NOMO-1 (cell line): ENCODE results near the gene CDK15.
A peak's percentile ranks its signal among the peaks of the same experiment; 100 is the strongest.
"Not testable (repeated sequence)": the region's sequence is repeated elsewhere in the genome, so short reads cannot be mapped to it uniquely, and the experiment has no call there.

Experiments used
- DNase-seq, 2 experiments: peaks; one replicate each; lab custom pipeline; 2025; ENCODE audit not compliant: unreplicated experiment in 2 of 2; lab: John Stamatoyannopoulos, UW

CDK15 gene

DNA sequence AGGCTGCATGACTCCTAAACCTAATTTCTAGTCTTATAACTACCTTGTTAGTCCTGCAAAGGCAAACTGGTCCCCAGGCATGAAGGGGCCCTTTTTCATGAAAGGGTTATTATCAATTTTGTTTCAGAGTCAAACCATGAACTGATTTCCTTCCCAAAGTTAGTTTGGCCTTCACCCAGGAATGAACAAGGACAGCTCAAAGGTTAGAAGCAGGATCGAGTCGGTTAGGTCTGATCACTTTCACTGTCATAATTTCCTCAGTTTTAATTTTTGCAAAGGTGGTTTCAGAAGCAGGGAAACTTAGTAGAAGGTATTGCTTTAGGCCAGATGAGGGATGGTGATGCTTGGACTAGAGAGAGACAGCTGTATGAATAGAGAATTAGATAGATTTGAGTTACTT is 16.9 kb upstream of the CDK15 start:
- no peak for DNase-seq

DNA sequence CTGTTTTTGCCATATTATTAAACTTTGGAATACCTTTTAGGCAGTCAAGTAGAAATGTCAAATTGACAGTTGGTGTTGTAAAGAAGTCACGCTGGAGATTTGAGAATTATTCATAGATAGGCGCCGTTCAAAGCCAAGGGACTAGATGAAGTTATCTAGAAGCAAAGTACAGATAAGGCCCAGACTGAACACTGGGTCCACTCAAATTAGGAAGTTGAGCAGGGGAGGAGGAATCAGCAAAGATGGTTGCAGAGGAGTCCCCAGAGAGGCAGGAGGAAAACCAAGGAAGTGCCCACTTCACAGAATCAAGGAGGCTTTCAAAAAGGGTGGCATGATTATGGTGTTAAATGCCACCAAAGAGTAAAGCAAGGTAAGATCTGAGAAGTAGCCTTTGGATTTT is 16.0 kb upstream of the CDK15 start:
- no peak for DNase-seq

DNA sequence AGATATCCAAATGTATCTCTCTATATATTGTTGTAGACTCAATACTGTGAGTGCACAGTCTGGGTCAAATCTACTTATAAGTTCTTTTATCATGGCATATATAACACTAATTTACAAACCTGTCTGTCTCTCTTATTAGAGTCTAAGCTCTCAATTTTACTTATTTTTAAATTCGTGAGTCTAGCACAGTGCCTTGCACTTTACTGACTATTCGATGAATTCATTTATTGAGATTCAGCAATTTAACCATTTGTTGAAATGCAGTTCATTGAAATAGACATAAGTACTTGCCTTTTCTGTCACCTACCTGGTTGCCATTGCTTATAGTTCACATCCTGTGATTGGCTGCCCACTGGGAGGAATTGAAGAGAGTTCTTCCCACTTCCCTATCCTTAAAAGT is 15.3 kb upstream of the CDK15 start:
- DNase-seq = no peak

DNA sequence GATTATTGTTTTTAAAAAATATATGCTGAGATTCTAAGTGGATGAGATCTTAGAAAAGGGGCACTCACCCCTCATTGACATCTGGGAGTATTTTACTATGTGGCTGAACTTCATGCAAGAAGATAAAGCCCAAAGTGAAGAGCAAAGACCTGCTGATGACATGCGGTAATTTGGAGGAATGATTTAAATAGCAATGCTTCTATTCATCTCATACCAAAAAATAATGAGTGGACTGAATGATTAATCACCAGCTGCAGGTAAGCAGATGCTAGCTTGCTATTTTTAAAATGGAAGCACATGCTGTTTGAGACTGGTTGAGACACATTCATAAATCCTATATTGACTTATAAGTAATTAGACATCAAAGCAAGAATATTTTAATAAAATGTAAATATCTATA is 12.7 kb upstream of the CDK15 start:
- no peak for DNase-seq

DNA sequence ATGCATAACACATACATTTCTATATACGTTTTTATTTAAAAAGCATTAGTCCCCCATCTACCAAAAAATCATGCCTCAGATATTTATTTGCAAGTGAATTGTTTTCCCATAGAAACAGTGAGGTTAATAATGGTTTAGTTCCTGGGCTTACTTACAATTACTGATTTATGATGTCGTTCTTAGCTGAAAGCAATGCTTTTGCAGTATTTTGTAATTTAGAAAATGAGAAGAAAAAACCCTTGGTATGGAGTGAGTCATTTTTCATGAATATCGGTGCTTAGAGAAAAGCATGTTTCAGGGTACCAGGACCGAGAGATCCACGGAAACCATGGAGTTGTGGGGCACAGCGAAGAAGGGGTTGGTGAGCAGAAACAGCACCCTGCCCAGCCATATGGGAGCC is 12.0 kb upstream of the CDK15 start:
- DNase-seq = no peak

DNA sequence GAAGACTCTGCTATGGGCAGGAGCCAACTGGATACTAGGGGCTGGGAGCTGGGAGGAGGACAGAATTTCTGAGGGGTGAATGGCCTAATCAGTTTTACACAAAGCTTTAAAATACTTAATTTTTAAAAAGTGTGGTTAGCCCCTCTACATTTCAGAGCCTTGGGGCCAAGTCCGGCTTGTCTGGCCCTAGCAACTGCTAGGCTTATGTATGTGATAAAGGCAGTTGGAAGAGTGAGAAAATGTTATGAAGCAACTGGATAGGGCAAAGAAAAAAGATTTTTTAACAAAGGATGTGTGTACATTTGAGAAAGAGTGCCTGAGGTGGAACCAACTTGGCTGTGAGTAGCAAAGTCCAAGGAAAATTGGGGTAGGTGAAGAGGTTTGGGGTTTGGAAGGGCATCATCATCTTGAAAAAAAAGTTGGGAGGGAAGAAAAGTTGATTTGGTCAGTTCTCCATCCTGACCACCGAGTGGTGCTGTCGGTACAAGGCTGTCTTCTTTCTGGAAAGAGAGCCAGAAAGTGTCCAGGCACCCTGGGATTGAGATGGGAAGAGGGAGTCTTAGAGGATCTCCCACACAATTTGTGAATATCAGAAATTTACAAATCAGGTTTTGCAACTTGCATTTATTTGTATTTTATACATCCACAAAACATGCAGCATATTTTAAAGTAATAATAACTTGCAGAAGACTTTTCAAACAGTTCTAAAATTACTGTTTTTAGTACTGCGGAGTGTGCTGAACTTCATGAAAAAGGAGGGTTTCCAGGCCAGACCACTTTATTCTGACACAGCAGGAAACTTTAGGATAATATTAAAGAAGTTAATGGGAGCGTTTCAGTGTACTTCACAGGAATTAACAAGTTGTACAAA is 10.5 kb upstream of the CDK15 start:
- DNase-seq = no peak

DNA sequence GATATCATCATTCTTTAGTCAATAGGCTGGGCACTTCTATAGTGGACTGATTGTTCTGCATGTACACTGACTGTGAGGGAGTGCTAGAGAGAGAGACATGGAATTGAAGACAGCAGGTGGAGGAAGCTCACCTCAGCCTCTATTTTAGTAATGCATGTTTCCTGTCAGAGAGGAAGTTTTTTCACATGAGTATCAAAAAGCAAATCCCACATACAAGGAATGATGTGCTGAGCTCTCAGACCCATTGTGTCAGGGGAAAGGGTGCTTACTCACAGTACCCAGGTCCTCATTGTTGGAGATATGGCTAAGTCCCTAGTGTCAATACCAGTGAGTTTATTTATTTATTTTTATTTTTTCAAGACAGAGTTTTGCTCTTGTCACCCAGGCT is 9.9 kb upstream of the CDK15 start:
- DNase-seq = no peak

DNA sequence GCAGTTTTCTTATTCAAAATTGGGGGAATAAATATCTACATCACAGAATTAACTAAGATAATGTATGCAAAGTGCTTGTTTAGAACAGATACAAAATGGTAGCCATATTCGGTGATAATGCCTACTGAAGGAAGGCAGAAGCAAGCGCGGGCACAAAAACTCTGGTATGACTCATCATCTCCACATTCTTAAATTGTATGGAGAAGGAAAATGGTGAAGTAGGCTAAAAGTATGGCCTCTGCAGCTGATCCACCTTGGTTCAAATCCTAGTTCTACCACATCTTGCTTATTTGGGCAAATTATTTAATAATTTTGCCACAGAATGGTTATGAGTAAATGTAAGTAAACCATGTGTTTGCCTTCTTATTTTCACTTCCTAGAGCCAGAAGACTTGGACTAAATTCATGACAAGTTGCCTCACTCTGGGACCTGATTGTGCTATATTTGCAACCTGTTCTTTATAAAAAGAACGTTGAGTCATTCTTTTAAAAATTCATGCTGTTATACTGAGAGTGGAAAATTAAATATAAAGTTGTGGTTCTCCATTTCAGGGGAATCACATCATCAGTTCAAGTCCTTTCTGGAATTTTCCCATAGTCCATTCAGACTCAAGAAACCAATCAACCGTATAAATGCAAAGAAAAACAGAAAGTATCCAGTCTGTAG is 9.0 kb upstream of the CDK15 start:
- DNase-seq = peak in 1 of 2 experiments; percentile 37

DNA sequence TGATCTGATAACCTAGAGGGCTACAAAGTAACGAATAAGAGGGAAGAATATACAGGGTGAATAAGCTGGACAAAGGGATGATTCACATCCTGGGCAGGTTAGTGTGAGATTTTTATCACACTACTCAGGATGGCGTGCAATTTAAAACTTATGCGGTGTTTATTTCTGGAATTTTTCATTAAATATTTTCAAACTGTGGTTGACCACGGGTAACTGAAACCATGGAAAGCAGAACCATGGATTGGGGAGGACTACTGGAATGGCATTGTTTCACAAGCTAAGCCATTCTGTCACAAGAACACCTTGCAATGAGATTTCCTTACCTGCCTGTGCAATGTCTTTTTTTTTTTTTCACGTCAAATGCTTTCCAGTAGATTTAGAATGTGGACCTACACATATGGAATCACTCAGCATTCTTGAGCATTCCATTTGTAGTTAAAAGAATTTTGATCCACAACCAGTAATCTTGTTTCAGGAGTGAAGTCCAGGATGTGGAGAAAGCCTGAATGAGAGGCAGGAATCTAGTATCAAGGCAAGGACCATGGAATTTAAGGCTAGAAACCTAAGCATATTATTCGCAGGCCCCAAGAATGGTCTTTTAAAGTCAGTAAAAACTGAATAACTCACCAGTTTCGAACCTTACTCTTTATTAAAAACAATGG is 8.0 kb upstream of the CDK15 start:
- DNase-seq = no peak

DNA sequence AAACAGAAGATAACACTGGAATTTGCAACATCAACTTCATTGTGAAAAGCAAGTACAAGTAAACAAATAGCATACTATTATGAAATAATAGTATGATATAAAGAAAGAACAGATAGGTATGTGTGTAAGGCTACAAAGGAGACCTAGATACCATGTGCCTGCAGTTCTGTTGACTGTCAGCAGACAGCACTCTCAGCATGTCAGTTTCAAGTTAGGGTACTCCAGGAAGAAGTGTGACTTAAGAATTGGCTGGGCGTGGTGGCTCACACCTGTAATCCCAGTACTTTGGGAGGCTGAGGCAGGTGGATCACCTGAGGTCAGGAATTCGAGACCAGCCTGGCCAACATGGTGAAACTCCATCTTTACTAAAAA is 7.4 kb upstream of the CDK15 start:
- not testable (repeated sequence) for DNase-seq

DNA sequence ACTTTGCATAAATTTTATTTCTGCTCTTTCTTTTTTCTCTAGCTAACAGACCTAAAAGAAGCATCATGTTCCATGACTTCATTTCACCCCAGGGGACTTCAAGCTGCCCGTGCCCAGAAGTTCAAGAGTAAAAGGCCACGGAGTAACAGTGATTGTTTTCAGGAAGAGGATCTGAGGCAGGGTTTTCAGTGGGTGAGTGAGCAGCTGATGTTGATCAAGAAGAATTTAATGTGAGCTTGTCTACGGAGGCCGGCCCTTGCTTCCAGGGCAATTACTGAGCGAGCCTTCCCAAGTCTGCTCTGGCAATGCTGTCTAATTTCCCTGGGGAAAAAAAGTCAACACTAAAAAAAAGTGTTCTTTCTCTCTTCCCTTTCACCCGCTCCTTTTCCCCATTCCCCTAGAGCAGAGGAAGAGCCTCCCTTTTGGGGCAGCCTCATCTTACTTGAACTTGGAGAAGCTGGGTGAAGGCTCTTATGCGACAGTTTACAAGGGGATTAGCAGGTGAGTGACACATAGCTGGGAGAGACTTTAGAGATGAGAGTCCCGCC is 1.2 kb downstream of the CDK15 start:
- DNase-seq = no peak

DNA sequence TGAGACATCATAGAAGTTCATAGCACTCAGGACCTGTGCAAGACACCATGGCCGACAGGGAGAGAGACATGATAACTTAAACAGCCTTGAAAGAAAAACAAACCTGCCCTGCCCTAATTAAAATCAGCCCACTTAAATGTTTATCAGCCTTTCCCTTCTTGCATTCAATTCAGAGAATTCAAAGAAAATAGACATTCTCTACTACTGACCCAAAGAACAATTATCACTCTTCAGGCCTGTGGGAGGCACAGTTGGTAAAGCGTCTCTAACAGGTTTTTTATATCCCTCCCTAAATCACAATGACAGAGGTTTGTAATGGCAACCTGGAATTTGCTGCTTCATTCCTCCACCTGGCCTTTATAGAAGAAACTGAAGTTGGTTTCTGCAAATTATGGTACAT is 1.7 kb downstream of the CDK15 start:
- DNase-seq = no peak

DNA sequence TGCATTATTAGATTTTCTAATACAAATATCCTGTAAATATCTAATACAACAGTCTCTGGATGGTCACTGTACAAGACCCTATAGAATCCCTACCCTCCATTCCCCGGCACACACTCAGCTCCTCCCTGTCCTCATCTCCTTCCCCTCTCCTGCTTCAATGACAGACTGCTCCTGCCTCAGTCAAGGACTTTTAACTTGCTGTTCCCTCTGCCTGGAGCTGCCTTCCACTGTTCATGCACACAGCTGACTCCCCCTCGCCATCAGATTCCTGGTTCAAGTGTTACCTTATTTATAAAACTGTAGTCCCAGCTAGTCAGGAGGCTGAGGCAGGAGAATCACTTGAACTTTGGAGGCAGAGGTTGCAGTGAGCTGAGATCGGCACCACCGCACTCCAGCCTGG is 3.3 kb downstream of the CDK15 start:
- no peak for DNase-seq

DNA sequence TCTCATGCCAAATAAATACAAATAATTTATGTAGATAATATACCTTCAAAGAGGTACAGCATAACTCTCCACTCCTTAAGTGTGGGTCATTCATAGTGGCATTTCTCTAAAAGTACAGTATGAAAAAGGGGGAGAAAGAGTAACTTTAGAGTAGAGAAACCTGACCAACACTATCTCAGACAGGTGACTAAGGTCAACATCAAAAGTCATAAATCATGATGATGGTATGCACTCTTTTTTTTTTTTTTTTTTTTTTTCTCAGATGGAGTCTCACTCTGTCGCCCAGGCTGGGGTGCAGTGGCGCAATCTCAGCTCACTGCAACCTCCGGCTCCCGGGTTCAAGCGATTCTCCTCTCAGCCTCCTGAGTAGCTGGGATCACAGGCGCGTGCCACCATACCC is 4.3 kb downstream of the CDK15 start:
- not testable (repeated sequence) for DNase-seq

DNA sequence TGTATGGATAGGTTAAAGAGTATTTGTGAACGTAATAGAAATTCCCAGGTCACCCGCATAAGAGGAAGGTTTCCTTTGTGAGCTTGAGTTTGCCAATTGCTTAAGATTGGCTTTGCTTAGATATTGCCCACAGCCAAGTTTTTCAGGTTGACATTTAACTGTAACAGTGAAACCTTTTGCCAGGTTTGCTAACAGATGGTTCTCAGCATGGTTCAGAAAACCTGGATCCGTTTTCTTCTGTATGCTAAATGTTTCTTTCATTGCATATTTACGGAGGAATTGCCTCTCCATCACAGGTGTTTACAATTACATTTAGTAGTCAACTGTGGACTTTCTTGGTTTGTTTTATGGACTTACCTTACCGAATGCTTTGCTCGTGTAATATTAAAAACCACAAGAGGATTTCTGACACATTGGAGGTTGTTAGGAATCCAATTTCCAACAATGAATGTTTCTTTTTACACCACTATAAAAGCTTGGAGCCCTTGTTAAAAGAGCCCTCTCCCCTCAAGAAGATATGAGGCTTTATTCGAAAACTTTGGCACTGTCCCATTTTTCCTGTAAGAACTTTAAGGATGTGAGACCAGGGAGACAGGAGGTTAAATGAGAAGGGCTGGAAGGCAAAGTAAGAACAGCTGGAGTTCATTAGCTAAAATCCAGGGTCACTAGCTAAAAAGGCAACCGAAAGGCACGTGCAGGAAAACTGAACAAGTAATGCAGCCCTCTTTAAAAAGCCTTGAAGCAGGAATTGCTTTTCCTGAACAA is 7.8 kb downstream of the CDK15 start:
- DNase-seq = no peak

DNA sequence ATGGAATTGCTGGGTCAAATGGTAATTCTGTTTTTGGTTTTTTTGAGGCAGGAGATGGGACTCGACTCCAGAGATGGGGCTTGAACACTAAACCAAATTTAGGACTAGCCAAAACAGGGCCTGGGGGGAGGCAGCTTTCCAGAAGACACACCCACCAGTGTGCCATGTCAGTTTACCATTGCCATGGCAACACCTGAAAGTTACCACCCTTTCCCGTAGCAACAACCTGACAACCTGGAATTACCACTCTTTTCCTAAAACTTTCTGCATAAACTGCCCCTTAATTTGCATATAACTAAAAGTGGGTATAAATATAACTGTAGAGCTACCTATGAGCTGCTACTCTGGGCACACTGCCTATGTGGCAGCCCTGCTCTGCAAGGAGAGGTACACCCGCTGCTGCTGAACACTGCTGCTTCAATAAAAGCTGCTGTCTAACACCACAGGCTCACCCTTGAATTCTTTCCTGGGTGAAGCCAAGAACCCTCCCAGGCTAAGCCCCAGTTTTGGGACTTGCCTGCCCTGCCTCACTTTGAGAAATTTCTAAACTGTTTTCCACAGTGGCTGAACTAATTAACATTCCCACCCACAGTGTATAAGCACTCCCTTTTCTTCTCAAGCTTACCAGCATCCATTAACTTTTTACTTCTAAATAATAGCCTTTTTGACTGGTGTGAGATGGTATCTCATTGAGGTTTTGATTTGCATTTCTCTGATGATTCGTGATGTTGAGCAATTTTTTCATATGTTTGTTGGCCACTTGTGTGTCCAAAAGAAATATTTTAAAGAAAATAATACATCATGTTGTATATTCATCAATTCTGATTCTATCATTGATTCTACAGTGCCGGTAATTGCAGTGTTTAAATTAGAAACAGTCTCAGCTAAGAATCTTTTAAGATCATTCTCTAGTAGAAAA is 10.6 kb downstream of the CDK15 start:
- DNase-seq = no peak

DNA sequence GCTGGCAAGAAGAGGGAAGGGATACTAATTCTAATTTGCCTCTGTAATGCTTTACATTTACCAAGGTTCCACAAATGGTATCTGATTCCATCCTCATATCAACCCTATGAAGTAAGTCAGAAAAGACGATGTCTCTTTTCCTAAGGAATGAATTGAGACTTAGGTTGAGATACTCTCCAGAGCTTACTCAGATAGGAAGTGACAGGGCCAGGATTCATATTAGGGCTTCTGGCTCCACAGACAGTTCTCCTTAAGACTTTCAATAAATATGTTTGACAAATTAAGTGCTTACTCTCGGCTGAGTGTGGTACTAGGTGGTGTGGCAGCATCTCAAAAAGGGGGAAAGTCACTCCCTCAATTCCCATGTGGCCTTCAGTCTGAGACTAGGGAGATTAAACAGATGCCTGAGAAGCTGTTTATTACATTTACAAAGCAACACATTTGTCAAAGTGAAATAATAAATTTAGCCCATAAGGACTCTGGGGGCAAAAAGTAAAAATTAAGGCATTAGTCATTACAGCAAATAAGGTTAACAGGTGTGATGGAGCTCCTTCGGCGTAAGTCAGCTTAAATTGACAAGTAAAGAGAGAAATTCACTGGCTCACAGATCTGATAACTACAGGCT is 14.2 kb downstream of the CDK15 start:
- DNase-seq = no peak

DNA sequence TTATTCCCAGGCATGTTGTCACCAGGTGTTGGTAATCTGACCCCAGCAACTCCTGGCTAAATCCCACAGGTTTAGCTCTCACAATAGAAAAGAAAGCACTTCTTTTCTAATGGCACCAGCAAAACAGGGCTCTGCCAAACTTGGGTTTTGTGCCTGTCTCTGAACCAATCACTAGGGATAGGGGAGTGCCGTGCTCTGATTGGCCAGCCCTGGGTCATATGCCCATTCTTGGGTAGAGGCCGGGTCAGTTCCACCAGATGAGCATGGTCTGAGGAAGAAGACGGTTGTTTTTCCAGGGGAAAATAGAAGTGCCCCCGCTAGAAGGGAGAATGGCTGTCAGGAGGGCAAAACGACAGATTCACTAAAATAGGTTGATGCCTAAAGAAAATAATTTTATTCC is 14.7 kb downstream of the CDK15 start:
- no peak for DNase-seq

DNA sequence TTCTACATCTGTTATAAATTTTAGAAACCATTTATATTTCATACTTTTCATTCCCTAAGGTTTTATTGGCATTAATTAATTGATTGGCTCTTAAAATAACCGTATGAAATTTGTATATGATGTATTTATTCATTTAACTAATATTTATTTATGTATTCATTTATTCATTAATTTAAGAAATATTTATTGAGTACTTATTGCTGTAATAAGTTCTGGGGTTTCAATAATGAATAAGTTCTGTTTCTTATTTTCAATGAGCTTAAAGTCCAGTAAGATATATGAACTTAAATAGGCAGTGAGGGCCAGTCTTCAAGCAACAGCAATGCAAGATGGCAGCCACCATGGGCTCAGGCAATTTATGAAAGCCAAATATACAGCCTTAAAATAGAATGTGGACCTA is 17.9 kb downstream of the CDK15 start:
- no peak for DNase-seq
